ENCODE measurements around the gene GLB1L. TPM values are rescaled to one million over a fixed set of nuclear protein-coding genes. Genes with fewer than 3 reads are reported as not detected.
"Not testable (repeated sequence)": the region's sequence is repeated elsewhere in the genome, so short reads cannot be mapped to it uniquely, and the experiment has no call there.

The GLB1L gene
- total and polyA plus RNA-seq, 5 experiments from 2014 or later: 0.62 to 2.7 (median 1.8) TPM

DNA sequence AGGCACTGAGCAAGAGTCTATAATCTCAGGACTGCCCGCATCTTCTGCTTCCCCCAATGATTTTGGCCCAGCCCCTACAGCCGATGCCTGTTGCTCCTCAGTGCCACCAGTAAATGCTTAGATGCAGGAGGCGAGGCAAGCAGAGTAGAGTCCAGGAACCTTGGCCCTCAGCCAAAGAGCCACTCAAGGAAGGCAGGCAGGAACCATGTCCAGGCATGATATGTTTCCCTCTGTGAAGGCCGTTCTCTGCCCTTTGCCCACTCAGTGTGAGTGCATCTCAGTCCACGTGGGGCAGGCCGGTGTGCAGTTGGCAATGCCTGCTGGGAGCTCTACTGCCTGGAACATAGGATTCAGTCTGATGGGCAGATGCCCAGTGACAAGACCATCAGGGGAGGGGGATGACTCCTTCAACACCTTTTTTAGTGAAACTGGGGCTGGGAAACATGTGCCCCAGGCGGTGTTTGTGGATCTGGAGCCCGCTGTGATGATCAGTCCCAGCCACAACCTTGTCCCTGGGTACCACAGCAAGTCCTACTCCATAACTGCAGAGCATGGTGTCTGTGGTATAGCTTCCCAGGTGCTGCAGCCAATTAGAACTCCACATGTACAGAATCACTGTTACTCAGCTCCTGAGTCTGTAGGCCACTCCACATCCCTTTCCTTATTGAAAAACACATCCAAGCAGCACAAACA, 24.3 kb upstream of the GLB1L start:
- ATAC-seq: no peak
- DNase-seq: no peak
- Mint-ChIP-seq H3K36me3 (no peaks in the 10 kb centered on the region), H3K4me1 (peaks cover 0 to 2% (median 0%) of the 10 kb centered on the region in 4 donors), H3K27ac (no peak overlapping the region), H3K9me3 (no peaks in the 10 kb centered on the region), H3K4me3 (no peak overlapping the region), H3K27me3 (peaks cover 0 to 1% (median 0%) of the 10 kb centered on the region in 5 donors)
- POLR2A ChIA-PET: interaction anchor here (0.8 to 1.5 kb wide), 4 partner anchors 10 to 20 kb away, joined by 3 to 6 read pairs (median 4); partner anchors contain the start of genes DNAJB2 and TUBA4B

DNA sequence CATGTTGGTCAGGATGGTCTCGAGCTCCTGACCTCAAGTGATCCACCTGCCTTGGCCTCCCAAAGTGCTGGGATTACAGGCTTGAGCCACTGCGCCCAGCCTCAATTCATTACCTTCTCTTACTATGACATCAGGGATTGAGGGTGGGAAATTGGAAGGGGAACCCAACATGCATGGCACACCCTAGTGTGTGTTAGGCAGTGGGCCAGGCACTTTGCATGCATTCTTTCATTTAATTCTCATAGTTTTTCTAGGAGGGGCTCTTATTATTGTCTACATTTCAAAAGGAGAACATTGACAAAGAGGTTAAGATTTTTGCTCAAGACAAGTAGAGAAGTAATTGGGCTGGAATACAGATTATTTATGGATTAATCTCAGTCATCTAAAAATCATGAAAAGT, 23.1 kb upstream of the GLB1L start:
- no peak for ATAC-seq
- no peaks in the 10 kb centered on the region for H3K27me3 Mint-ChIP-seq
- no peak overlapping the region for H3K4me3 Mint-ChIP-seq
- no peaks in the 10 kb centered on the region for H3K9me3 Mint-ChIP-seq
- H3K27ac Mint-ChIP-seq: peak overlapping the region in 1 of 10 donors; percentile 2
- POLR2A ChIA-PET: no interaction called here
- H3K36me3 Mint-ChIP-seq: no peaks in the 10 kb centered on the region
- peaks cover 0 to 2% (median 0%) of the 10 kb centered on the region in 4 donors for H3K4me1 Mint-ChIP-seq
- no peak for DNase-seq

DNA sequence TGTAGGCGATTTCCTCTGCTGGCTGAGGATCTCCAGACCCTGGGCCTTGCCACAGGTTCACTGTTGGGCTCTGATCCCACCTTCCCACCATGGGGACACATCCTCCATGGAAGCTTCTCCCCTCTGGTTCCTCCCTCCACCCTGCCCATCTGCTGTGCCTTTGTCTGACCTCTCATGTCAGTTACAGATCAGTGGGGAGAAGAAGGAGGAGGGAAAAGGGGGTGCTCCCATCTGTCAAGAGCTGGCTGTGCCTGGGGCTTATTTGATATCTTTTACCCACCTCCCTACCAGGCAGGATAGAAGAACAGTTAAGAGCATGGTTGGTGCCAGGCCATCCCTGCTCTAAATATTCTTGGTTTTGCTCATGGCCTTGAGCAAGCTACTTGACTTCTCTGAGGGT, 21.6 kb upstream of the GLB1L start:
- H3K36me3 Mint-ChIP-seq: no peaks in the 10 kb centered on the region
- peaks cover 0 to 2% (median under 1%) of the 10 kb centered on the region in 4 donors for H3K4me1 Mint-ChIP-seq
- POLR2A ChIA-PET: no interaction called here

GRCh38 chr2:219266232-219266631, 21.0 kb upstream of the GLB1L start:
- Mint-ChIP-seq H3K4me1 (peaks cover 6 to 8% (median 7%) of the 10 kb centered on the region in 4 donors), H3K4me3 (no peak overlapping the region), H3K9me3 (no peaks in the 10 kb centered on the region), H3K27ac (peak overlapping the region in 1 of 10 donors; percentile 57), H3K36me3 (no peaks in the 10 kb centered on the region), H3K27me3 (no peaks in the 10 kb centered on the region)
- DNase-seq (no peak), ATAC-seq (no peak)
- POLR2A ChIA-PET: interaction anchor here (1.6 kb wide), 1 partner anchor 12 kb away, joined by 10 read pairs; the partner anchor contains the start of gene TUBA4A

More for the DNA sequence above, 21.6 kb upstream of the GLB1L start:
- H3K4me3 Mint-ChIP-seq: no peak overlapping the region
- H3K27ac Mint-ChIP-seq: peak overlapping the region in 1 of 10 donors; percentile 57
- H3K9me3 Mint-ChIP-seq: no peaks in the 10 kb centered on the region
- no peaks in the 10 kb centered on the region for H3K27me3 Mint-ChIP-seq
- DNase-seq: no peak
- no peak for ATAC-seq

DNA sequence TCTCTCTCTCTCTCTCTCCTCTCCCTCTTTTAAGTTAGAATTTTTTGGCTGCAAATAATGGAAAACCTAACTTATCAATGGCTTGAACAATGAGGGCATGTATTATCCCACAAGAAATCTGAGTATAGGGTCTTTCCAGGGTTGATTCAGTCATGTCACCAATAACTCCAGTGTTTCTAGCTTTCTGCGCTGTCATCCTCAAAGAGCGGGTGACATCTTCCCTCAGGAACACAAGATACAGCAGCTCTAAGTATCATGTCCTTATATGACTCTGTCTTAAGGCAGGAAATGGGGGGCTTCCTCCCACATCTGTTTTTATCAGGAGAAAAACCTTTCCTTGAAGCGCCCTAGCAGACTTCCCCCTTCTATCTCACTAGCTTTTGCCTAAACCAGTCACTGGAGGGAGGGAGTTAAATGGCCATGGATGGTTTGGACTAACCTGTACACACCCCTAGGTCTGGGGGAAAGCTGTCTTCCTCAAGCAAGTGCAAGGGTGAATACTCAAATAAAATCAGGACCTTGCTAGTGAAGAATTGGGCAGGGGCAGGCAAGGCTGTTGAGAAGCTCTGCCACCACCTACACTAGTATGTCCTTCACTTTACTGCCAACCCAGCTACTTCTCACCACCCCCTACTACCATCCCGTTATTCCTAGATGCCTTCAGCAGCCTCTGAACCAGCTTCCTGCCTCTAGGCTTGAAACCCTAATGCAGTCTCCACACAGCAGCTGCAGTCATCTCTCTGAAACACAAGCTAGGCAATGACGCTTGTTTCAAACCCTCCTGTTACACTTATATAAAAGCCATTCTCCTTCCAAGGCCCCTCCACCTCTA, 16.0 kb upstream of the GLB1L start:
- Mint-ChIP-seq H3K36me3 (no peaks in the 10 kb centered on the region), H3K9me3 (no peaks in the 10 kb centered on the region), H3K27me3 (peaks cover 0 to 5% (median 0%) of the 10 kb centered on the region in 5 donors), H3K4me3 (no peak overlapping the region), H3K27ac (peak overlapping the region in 2 of 10 donors; percentile 27 to 48), H3K4me1 (peaks cover 9 to 13% (median 11%) of the 10 kb centered on the region in 4 donors)
- ATAC-seq (peak in 1 of 2 donors; percentile 74), DNase-seq (no peak)
- POLR2A ChIA-PET: interaction anchor here (0.8 to 1.7 kb wide), 4 partner anchors 15 to 81 kb away, joined by 3 to 6 read pairs (median 4); partner anchors contain the start of genes GLB1L and STK16

GRCh38 chr2:219258942-219259341, 13.7 kb upstream of the GLB1L start:
- H3K36me3 Mint-ChIP-seq, H3K9me3 Mint-ChIP-seq, H3K27ac Mint-ChIP-seq, H3K4me3 Mint-ChIP-seq, ATAC-seq, H3K27me3 Mint-ChIP-seq, DNase-seq: not testable (repeated sequence)
- peaks cover 11 to 27% (median 24%) of the 10 kb centered on the region in 4 donors for H3K4me1 Mint-ChIP-seq
- POLR2A ChIA-PET: interaction anchor here (0.7 to 0.9 kb wide), 4 partner anchors 10 to 32 kb away, joined by 3 to 8 read pairs (median 6); partner anchors contain the start of genes ANKZF1 and ATG9A

DNA sequence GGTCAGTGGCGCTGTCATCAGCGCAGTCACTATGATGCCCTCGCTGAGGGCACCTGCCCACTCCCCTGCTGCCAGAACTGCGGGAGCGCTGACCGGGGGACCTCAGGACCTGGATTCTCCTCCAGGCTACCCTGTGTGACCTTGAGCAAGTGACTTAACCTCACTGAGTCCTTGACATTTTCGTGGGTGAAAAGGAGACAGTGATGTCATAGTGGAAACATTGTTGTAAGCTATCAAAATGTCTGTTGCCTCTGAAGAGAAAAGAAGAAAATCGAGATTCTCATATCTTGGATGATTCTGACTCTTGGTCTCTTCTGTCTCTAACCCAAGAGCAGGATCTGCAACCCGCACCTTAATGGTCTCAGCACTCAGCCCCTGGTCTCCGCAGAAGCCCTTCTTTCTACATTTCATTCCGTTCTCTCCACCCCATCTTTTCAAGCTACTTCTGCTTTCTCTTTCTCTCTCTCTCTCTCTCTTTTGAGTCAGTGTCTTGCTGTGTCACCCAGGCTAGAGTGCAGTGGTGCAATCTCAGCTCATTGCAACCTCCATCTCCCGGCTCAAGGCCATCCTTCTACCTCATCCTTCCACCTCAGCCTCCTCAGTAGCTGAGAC, 9.5 kb upstream of the GLB1L start:
- peak in 8 of 10 donors; percentile 20 to 77 (median 38) for DNase-seq
- Mint-ChIP-seq H3K4me1 (peaks cover 19 to 47% (median 41%) of the 10 kb centered on the region in 4 donors), H3K27ac (peak overlapping the region; percentile 59 to 99 (median 97)), H3K4me3 (peak overlapping the region; percentile 78 to 100 (median 90)), H3K9me3 (no peaks in the 10 kb centered on the region), H3K36me3 (peaks cover 0 to 27% (median 19%) of the 10 kb centered on the region in 3 donors), H3K27me3 (peaks cover 0 to 2% (median 0%) of the 10 kb centered on the region in 5 donors)
- POLR2A ChIA-PET: interaction anchor here (0.7 to 15.9 kb wide), 15 partner anchors 8 to 133 kb away, joined by 3 to 591 read pairs (median 10); partner anchors contain the start of genes ABCB6, ANKZF1, ATG9A and CNPPD1
- peak; percentile 34 to 48 for ATAC-seq

DNA sequence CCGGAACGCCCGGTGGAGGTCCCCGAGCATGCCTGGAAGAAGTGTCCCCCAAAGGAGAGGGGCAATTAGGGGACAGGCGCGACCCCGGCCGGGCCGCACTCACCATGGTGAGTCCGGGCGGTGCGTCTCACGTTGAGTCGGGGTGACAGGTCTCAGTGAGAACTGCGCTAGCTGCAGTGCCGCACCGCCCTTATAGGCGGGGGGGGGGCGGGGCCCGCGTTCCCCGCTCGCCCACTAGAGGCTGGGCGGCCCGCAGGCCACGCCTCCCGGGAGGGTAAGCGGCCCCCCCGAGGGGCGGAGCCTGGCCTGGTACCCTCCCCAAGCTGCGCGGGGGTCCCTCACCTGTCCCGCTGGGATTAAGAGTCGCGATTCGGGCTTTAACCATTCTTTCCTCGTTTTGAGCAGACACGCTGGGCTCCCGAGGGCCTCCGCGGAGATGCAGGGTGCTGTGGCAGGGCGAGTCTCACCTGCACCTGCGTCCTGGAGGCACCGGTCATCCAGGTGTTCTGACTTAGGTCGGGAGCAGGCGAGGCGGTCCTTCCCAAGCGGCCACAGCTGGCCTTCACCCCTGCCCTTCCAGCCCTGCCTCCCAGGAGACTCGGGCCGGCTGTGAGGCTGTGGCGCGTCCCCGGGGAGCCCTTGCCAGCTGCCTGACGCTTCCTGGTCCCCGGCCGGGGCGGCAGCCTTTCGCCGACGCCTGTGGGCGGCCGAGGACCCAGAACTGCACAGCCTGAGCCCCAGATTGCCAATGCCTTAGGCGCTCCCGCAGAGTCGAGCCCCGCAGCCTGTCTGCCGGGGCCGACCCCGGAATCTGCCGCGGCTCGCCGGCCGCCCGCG, 8.7 kb upstream of the GLB1L start, which contains the start of gene TUBA4A:
TSS of gene TUBA4A (minus strand) at position 166 of the 837 bp plus-strand sequence. CDS start at position 106, 60 bp downstream.
- peak within 1 kb of the TSS; percentile 78 to 100 (median 94) for H3K4me3 Mint-ChIP-seq
- peaks cover 0 to 34% (median 25%) of the 10 kb centered on the region in 3 donors for H3K36me3 Mint-ChIP-seq
- H3K9me3 Mint-ChIP-seq: no peaks in the 10 kb centered on the region
- H3K27me3 Mint-ChIP-seq: no peaks in the 10 kb centered on the region
- ATAC-seq (peak; percentile 75 to 77), DNase-seq (peak; percentile 86 to 96 (median 91))
- H3K27ac Mint-ChIP-seq: peak within 1 kb of the TSS; percentile 77 to 99 (median 98)
- peaks cover 22 to 55% (median 48%) of the 10 kb centered on the region in 4 donors for H3K4me1 Mint-ChIP-seq
- POLR2A ChIA-PET: interaction anchor here (0.8 to 15.9 kb wide), 18 partner anchors 8 to 246 kb away, joined by 3 to 591 read pairs (median 8); partner anchors contain the start of genes ABCB6, ANKZF1, ATG9A and CNPPD1

- ATAC-seq (peak; percentile 35 to 38), DNase-seq (peak in 7 of 10 donors; percentile 20 to 52 (median 47))
- H3K27me3 Mint-ChIP-seq: no peaks in the 10 kb centered on the region
- POLR2A ChIA-PET: interaction anchor here (0.6 to 15.9 kb wide), 21 partner anchors 9 to 383 kb away, joined by 3 to 591 read pairs (median 7); partner anchors contain the start of genes ABCB6, ANKZF1, ATG9A and CNPPD1
- peaks cover 22 to 63% (median 57%) of the 10 kb centered on the region in 4 donors for H3K4me1 Mint-ChIP-seq
- peak within 1 kb of the TSS; percentile 78 to 100 (median 94) for H3K4me3 Mint-ChIP-seq
- H3K36me3 Mint-ChIP-seq: peaks cover 0 to 40% (median 31%) of the 10 kb centered on the region in 3 donors
- H3K27ac Mint-ChIP-seq: peak within 1 kb of the TSS; percentile 77 to 99 (median 96)
- no peaks in the 10 kb centered on the region for H3K9me3 Mint-ChIP-seq
Observed at GRCh38 chr2:219252900-219253752, 7.9 kb upstream of the GLB1L start, which contains the start of gene TUBA4B. Gene TUBA4B (plus strand): TSS chr2:219253243. CDS start chr2:219253408, 165 bp downstream.

DNA sequence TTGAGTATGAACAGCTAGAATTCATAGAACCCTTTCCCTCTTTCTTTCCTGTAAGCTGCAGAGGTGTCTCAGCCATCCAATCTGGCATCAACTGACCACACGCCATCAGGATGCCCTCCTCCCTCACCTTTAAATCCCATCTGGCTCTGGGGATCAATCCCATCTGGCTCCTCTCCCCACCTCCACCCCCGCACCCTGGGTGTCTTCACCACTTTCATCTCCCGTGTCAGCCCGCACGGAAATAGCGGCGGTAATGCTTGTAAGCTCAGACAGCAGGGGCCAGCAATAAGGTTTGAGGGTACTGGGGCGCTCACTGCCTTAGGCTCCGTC, 7.3 kb upstream of the GLB1L start:
- peaks cover 23 to 69% (median 63%) of the 10 kb centered on the region in 4 donors for H3K4me1 Mint-ChIP-seq
- POLR2A ChIA-PET: interaction anchor here (0.6 to 15.9 kb wide), 17 partner anchors 17 to 384 kb away, joined by 3 to 591 read pairs (median 7); partner anchors contain the start of genes ABCB6, ANKZF1, ATG9A and CNPPD1
- H3K27ac Mint-ChIP-seq: peak overlapping the region; percentile 77 to 99 (median 95)
- ATAC-seq (peak in 1 of 2 donors; percentile 5), DNase-seq (peak in 3 of 10 donors; percentile 27 to 45 (median 27))
- H3K4me3 Mint-ChIP-seq: peak overlapping the region; percentile 78 to 100 (median 94)
- H3K27me3 Mint-ChIP-seq: no peaks in the 10 kb centered on the region
- H3K9me3 Mint-ChIP-seq: no peaks in the 10 kb centered on the region
- H3K36me3 Mint-ChIP-seq: peaks cover 0 to 44% (median 33%) of the 10 kb centered on the region in 3 donors

Data from naive thymus-derived CD8-positive, alpha-beta T cell (primary cell).